ENCODE measurements around the gene CATSPERD. TPM values are rescaled to one million over a fixed set of nuclear protein-coding genes. Genes with fewer than 3 reads are reported as not detected.

The CATSPERD gene
- polyA plus RNA-seq, 3 donors, result not detected

DNA sequence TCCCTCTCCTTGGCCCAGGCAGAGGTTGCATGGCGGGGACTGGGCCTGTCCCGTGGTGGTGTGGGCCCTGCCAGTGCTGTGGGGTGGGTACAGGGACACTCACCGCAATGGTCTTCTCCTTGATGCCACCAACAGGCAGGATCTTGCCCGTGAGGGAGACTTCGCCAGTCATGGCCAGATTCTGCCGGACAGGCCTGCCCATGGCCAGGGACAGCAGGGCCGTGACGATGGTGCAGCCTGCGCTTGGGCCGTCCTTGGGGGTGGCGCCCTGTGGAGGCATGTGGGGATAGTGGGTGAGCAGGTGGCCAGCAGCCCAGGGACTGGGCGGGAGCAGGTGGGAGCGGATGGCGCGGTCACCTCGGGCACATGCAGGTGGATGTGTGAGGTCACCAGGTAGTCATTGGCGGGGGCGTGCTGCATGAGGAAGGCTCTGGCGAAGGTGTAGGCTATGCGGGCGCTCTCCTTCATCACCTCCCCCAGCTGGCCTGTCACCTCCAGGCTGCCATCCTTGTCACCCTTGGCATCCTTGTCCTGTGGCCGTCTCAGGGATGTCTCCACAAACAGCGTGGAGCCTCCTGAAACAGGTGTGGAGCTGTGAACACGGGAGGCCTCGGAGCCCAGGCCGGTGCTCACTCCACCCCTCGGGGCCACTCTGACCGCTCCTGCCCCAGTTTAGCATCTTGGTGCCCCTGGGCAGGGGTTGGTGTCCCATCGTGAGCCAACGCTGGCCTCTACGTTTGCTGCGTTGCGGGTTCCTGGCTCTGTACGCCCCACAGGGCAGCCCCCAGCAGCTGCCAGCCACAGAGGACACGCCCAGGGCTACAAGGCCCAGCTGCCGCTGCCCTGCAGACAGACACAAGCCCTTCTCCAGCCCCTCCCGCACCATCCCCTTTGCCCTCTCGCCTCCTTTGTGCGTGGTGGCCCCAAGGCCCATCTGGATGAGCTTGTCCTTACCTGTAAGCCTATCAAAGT lies 27.0 kb upstream of the CATSPERD start:
- H3K4me2 ChIP-seq (replicated peaks; ENCODE audit: extremely low read depth, low read length, poor library complexity, severe bottlenecking), result no peak overlapping the region
- peaks cover 55% of the 10 kb centered on the region for H3K79me2 ChIP-seq (ENCODE audit: insufficient read depth, low read length)
- peaks cover 71% of the 10 kb centered on the region for H4K20me1 ChIP-seq (ENCODE audit: insufficient read depth, low read length)
- no peak overlapping the region for H3K9ac ChIP-seq (ENCODE audit: insufficient read depth, low read length, poor library complexity, severe bottlenecking)
- no peak overlapping the region for H2AFZ ChIP-seq (ENCODE audit: insufficient read depth, low read depth, low read length, poor library complexity, severe bottlenecking)
- peaks cover 59 to 63% of the 10 kb centered on the region in 2 donors for H3K36me3 ChIP-seq (replicated peaks in 1 of 2; ENCODE audit: control insufficient read depth in 1 of 2, insufficient read depth in 2 of 2, low read length in 2 of 2)
- peaks cover 0 to 4% (median 0%) of the 10 kb centered on the region in 3 donors for H3K27me3 Mint-ChIP-seq (ENCODE audit: low read depth in 3 of 3)
- peaks cover 0 to 4% (median 0%) of the 10 kb centered on the region in 7 donors for H3K9me3 Mint-ChIP-seq
- intact Hi-C loops (cut with micrococcal nuclease), result no loop called here
- peaks cover 23% of the 10 kb centered on the region for H3K4me1 Mint-ChIP-seq
- H3K27ac Mint-ChIP-seq, result peak overlapping the region in 1 of 7 donors; percentile 36
- no peak overlapping the region for H3K4me3 ChIP-seq (replicated peaks in 1 of 3; ENCODE audit: low read depth in 2 of 3, low read length in 3 of 3)
- 92% methylated on average over 32 of the region's 39 CpGs for WGBS (ENCODE audit: insufficient coverage)
- H3K9me3 ChIP-seq (replicated peaks in 1 of 2; ENCODE audit: control insufficient read depth in 1 of 2, insufficient read depth in 1 of 2, low read length in 2 of 2), result no peaks in the 10 kb centered on the region
- H3K4me1 ChIP-seq (ENCODE audit: control insufficient read depth in 1 of 2, insufficient read depth in 2 of 2, low read length in 2 of 2), result peaks cover 16 to 20% of the 10 kb centered on the region in 2 donors
- TF ChIP-seq, protein P1, sequence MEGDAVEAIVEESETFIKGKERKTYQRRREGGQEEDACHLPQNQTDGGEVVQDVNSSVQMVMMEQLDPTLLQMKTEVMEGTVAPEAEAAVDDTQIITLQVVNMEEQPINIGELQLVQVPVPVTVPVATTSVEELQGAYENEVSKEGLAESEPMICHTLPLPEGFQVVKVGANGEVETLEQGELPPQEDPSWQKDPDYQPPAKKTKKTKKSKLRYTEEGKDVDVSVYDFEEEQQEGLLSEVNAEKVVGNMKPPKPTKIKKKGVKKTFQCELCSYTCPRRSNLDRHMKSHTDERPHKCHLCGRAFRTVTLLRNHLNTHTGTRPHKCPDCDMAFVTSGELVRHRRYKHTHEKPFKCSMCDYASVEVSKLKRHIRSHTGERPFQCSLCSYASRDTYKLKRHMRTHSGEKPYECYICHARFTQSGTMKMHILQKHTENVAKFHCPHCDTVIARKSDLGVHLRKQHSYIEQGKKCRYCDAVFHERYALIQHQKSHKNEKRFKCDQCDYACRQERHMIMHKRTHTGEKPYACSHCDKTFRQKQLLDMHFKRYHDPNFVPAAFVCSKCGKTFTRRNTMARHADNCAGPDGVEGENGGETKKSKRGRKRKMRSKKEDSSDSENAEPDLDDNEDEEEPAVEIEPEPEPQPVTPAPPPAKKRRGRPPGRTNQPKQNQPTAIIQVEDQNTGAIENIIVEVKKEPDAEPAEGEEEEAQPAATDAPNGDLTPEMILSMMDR (IDR thresholded peaks at IDR 0.05), result no peak
- no peaks in the 10 kb centered on the region for H3K27me3 ChIP-seq (ENCODE audit: control insufficient read depth in 2 of 2, insufficient read depth in 2 of 2, low read length in 2 of 2)
- no peak for DNase-seq
- peaks cover 31 to 52% of the 10 kb centered on the region in 2 donors for H3K36me3 Mint-ChIP-seq
- H3K4me3 Mint-ChIP-seq, result no peak overlapping the region
- H3K27ac ChIP-seq (ENCODE audit: low read depth in 1 of 2, low read length in 2 of 2), result peak overlapping the region in 1 of 2 donors; percentile 26

DNA sequence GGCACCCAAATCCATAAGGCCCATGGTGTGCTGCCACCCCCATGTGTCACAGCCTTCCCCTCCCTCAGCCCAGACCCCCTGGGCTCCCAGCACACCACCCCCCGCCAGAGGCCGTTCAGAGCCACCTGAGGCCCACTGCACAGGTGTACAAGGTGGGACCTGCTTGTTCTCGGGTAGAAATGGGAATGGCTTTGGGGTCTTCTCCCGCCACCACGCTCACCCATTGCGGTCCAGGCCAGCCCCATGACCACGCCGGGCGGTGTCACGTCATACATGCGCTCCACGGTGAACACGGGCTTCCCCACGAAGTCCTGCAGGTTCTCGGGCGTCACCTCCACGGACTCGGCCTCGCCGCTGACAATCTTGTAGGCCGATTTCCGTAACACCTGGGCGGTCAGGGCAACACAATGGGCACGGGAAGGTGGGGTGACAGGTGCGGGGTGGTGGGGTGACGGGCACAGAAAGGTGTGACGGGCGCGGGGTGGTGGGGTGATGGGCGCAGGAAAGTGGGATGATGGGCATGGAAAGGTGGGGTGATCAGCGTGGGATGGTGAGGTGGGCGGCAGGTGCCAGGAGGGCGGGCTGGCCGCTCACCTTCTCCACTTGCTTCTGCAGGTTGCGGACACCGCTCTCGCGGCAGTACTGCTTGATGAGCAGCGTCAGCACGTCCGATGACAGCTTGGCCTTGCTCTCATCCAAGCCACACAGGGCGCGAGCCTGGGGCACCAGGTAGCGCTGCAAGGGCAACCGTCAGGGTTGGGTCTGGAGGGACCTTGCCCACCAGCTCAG lies 26.1 kb upstream of the CATSPERD start:
- Histone ChIP-seq H3K4me1 (ENCODE audit: control insufficient read depth in 1 of 2, insufficient read depth in 2 of 2, low read length in 2 of 2) (peaks cover 16 to 20% of the 10 kb centered on the region in 2 donors), H3K9ac (ENCODE audit: insufficient read depth, low read length, poor library complexity, severe bottlenecking) (no peak overlapping the region), H3K27me3 (ENCODE audit: control insufficient read depth in 2 of 2, insufficient read depth in 2 of 2, low read length in 2 of 2) (no peaks in the 10 kb centered on the region), H3K36me3 (replicated peaks in 1 of 2; ENCODE audit: control insufficient read depth in 1 of 2, insufficient read depth in 2 of 2, low read length in 2 of 2) (peaks cover 67 to 71% of the 10 kb centered on the region in 2 donors), H3K9me3 (replicated peaks in 1 of 2; ENCODE audit: control insufficient read depth in 1 of 2, insufficient read depth in 1 of 2, low read length in 2 of 2) (no peaks in the 10 kb centered on the region), H2AFZ (ENCODE audit: insufficient read depth, low read depth, low read length, poor library complexity, severe bottlenecking) (no peak overlapping the region), H3K27ac (ENCODE audit: low read depth in 1 of 2, low read length in 2 of 2) (no peak overlapping the region), H3K4me3 (replicated peaks in 1 of 3; ENCODE audit: low read depth in 2 of 3, low read length in 3 of 3) (no peak overlapping the region), H3K79me2 (ENCODE audit: insufficient read depth, low read length) (peaks cover 55% of the 10 kb centered on the region), H3K4me2 (replicated peaks; ENCODE audit: extremely low read depth, low read length, poor library complexity, severe bottlenecking) (no peak overlapping the region), H4K20me1 (ENCODE audit: insufficient read depth, low read length) (peaks cover 78% of the 10 kb centered on the region)
- H3K9me3 Mint-ChIP-seq, result peaks cover 0 to 4% (median 0%) of the 10 kb centered on the region in 7 donors
- TF ChIP-seq, protein P1 (IDR thresholded peaks at IDR 0.05), result no peak
- DNase-seq, result no peak
- intact Hi-C loops (cut with micrococcal nuclease), result no loop called here
- H3K4me1 Mint-ChIP-seq, result peaks cover 23% of the 10 kb centered on the region
- H3K27ac Mint-ChIP-seq, result no peak overlapping the region
- H3K27me3 Mint-ChIP-seq (ENCODE audit: low read depth in 3 of 3), result peaks cover 0 to 5% (median 0%) of the 10 kb centered on the region in 3 donors
- 90% methylated on average over 39 of the region's 45 CpGs for WGBS (ENCODE audit: insufficient coverage)
- peaks cover 37 to 61% of the 10 kb centered on the region in 2 donors for H3K36me3 Mint-ChIP-seq
- no peak overlapping the region for H3K4me3 Mint-ChIP-seq
